ENCODE data around the gene NMT1.
A peak's percentile ranks its signal among the peaks of the same experiment; 100 is the strongest.

NMT1 gene
- 90.4 reads per million, percentile 80 among the genes with 10 or more reads in this experiment for total RNA-seq

DNA sequence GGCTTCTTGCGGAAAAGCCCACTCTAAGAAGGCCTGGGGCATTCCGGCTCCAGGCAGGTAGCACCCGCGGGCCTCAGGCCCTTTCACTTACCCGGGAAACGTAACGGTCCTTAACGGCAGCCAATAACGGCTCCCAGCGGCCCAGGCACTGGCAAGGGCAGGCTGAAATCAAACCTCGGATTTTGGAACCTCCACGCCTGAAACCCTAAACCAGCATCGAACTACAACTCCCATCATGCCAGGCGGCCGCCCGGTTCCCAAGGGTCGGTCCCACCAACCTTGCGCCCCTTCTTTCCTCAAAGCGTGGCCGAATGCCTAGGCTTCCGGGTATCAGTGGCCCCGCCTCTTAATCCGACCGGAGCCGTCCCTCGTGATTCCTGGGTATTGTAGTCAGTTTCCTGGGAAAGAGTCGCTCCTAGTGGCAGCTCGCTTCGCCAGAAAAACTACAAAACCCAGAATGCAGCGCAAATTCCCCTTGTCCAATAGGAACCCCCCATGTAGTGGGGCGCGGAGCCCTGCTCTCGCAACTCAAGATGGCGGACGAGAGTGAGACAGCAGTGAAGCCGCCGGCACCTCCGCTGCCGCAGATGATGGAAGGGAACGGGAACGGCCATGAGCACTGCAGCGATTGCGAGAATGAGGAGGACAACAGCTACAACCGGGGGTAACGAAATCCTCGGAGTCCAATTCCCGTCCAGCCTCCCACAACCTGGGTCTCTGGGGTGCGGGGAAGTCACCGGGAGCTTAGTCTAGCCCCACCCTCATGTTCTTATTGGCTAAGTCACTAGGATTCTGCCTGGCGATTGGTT is at the start of gene NMT1:
TSS of gene NMT1 (plus strand) at position 521 of the 809 bp plus-strand sequence. CDS start at position 534, 13 bp downstream.
- DNase-seq, result peak; percentile 94

DNA sequence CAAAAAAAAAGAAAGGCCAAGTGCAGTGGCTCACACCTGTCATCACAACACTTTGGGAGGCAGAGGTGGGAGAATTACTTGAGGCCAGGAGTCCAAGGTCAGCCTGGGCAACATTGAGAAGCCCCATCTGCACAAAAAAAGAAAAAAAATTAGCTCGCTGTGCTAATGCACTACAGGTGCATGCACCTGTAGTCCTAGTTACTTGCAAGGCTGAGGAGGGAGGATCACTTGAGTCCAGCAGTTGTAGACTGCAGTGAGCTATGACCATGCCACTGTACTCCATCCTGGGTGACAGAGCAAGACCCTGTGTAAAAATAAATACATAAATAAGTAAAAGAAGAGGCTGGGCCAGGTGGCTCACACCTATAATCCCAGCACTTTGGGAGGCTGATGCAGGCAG is 49.4 kb upstream of the NMT1 start:
- no peak for DNase-seq

DNA sequence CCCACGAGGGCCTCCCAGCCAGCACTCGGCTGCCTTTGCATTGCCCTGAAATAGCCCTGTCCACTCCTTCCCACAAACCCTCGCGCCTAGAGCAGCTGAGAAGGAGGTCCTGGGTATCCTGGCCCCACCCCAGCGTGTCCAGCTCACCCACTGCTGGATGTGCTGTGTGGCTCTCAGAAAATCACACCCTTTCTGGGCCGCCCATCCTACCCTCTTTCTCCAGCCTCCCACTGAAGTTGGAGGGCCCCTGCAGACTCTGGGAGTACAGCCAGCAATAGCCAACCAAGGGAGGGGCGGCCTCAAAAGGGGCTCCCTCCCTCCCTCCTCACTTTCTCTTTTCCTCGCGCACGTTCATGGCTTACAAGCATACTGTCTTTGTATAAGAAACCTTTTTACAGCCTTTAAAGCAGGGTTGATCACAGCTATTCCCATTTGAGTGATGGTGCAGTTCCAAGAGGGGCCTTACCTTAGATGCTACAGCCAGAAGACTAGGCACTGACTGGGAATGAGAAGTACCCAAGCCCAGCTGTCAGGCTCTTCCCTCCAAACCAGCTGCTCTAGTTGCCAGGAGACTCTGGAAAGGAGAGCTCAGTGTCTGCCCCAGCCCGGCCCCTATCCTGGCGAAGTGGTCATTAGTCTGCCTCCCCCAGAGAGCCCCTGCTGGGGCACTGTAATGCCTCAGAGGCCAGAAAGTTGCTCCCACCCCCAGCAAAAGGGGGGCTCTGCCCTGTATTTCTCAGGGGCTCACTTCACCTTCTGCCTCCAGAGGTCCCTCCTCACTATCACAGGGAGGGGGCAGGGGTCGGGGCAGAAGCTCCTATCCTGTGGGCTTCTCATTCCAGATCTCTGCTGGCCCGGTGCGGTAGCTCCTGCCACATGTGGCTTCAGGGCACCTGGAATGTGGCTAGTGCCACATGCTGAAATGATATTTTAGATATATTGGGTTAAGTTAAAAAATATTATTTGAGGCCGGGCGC is 47.8 kb upstream of the NMT1 start:
- no peak for DNase-seq

DNA sequence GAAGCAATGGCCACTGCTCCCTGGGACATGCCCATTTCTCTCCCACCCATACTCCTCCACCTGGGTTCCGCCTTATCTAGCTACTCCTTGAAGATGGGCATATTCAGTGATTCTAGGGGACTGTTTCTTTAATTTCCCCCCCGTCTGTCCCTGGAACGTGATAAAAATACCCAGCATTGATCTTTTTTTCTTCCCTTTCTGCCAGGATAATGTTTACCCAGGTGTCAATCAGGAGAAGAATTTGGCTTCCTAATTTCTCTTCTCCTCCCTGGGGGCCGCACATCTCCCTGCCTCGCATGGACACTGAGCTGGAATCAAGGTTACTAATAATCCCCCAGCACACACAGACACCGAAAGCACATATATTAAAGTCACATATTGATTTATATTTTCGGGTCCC is 44.9 kb upstream of the NMT1 start:
- no peak for DNase-seq

DNA sequence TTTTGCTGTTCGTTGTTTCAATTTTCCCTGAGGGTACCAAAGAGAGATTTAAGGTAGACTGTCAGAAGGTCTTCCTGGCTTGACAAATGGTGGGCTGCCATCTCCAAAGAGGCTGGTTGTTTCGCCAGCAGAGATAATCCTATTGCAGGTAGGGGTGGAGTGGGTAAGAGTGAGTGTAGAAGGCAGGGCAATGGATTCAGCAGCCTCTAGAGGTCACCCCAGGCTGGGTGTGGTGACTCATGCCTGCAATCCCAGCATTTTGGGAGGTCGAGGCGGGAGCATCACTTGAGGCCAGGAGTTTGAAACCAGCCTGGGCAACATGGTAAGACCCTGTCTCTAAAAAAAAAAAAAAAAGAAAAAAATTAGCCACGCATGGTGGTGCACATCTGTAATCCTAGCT is 44.3 kb upstream of the NMT1 start:
- no peak for DNase-seq

- DNase-seq, result no peak
Observed at GRCh38 chr17:45018514-45018847, 42.6 kb upstream of the NMT1 start.

GRCh38 chr17:45018848-45019711 is 42.0 kb upstream of the NMT1 start:
- DNase-seq, result no peak

DNA sequence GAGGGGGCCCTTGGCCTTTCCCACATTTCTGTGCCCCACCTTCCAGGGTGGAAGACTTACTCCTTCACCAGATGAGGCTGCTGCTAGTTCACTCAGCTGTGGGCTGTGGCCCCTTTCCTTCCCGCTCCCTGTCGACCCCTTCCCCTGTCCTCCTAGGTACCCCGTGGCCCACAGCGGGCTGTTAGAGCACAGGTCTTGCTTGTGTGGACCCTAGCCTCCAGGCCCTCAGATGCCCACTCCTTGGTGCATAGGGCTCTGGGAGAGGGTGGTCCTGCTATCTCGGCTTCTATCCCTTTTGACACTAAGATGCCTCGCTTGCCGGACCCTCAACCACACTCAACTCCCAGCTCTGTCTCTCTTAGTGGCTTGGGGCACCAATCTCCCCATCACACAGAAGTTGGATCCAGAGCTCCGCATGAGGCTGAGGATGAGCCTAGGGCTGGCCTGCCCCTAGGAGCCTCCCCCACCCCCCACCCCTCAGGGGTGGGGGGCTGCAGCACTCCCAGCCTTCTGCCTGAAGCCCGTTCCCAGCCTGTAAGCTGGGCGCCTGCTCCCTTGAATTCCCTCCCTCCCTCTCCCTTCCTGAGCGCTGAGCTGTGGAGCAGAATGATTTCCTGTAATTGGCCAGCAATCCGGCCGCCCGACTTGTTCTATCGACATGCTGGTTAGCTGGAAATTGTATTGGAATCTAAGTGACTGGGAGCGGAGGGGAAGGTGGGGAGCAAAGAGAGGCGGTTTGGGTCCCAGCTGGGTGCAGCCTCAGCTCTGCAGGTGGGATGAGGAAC is 40.6 kb upstream of the NMT1 start:
- no peak for DNase-seq

GRCh38 chr17:45021607-45022287 is 39.4 kb upstream of the NMT1 start:
- DNase-seq, result peak; percentile 53

GRCh38 chr17:45022288-45022648 is 38.8 kb upstream of the NMT1 start:
- no peak for DNase-seq

GRCh38 chr17:45022655-45023339 is 38.3 kb upstream of the NMT1 start:
- DNase-seq, result no peak

- no peak for DNase-seq
Observed at GRCh38 chr17:45029096-45029495, 32.0 kb upstream of the NMT1 start.

- no peak for DNase-seq
Observed at GRCh38 chr17:45029758-45030423, 31.2 kb upstream of the NMT1 start.

DNA sequence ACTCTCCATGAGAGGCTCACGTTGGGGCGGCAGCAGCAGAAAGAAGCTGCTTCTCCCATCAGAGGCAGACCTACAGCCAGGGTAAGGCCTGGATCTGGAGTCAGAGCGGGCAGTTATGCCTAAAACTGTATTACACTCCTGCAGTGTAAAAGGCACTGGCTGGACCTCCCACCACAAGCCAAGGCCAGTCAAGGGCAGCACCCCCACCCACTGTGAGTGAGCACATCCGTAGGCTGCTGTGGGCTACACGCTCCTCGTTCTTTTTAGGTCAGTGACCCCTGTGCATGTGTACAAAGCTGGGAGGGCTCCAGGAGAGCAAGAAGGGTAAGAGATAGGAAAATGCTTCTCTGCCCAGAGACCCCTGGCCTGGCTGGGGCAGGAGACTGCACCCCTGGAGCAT is 30.4 kb upstream of the NMT1 start:
- no peak for DNase-seq

- no peak for DNase-seq
Observed at GRCh38 chr17:45031231-45032173, 29.6 kb upstream of the NMT1 start.

DNA sequence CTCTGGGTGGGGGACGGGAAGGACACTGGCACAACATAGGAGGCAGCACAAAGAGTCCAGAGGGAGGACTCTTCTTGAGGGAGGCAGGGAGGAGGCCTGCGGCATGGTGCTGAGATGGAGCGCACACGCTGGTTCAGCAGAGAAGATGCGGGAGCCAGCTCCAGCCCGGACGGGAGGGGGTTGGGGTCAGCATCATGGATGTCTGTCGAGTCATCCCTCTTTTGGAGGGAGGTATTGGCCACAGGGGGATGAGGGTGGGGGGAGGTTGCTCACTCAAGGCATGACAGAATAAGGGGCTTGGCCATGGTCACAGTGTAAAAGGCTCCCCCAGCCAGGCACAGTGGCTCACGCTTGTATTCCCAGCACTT is 29.0 kb upstream of the NMT1 start:
- no peak for DNase-seq

- no peak for DNase-seq
Observed at GRCh38 chr17:45034599-45034998, 26.5 kb upstream of the NMT1 start.

- DNase-seq, result no peak
Observed at GRCh38 chr17:45035848-45036247, 25.3 kb upstream of the NMT1 start.

DNA sequence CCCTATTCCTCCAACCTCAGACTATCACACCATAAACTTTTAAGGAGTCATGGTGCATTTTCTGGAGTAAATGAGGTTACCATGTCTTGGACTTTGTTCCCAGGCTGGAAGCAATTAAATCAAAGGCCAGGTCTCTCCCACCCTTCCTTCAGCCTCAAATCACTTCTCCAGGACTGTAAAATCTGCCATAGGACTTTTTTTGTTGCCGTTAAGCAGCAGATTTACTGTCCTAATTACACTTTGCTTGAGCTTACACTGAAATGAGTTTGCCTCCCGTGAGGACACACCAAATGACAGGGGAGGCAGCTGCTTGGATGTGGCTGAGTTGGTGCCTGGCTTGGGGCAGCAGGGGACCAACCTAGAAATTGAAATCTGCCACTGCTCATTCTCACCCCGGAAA is 24.4 kb upstream of the NMT1 start:
- DNase-seq, result no peak

Measured in effector CD4-positive, alpha-beta T cell (primary cell).